ENCODE measurements around the gene TRMT10B.
A peak's percentile ranks its signal among the peaks of the same experiment; 100 is the strongest.
"Not testable (repeated sequence)": the region's sequence is repeated elsewhere in the genome, so short reads cannot be mapped to it uniquely, and the experiment has no call there.

Gene TRMT10B

DNA sequence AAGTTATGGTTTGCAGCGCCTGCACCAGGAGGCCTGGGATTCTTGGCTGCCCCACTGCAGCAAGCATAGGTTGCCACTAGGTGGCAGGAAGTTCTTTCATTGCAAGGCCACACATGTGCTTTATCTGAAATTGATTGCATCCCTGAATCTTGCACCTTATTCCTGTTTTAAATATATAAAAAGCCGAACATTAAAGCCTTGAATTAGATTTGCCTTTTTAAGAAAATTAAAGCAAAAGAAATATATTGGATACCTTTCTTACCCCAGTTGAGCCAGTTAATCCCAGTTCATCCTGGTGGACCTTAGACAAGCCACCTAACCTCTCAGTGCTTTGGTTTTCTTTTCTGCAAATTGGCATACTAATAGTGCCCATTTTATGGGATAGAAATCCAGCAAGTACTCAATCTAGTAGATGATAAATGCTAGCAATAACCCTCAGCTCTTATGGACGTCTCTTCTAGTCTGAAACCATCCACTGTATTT lies 6.3 kb upstream of the TRMT10B start:
- H3K79me2 ChIP-seq (ENCODE audit: control insufficient read depth, low read length): no peaks in the 10 kb centered on the region
- H3K27ac ChIP-seq (ENCODE audit: low read depth, low read length): no peak overlapping the region
- H3K9me2 ChIP-seq (replicated peaks; ENCODE audit: control insufficient read depth, low read length): no peaks in the 10 kb centered on the region
- no peaks in the 10 kb centered on the region for H3K4me1 ChIP-seq (ENCODE audit: control insufficient read depth, low read length)
- H3K4me3 ChIP-seq (ENCODE audit: low read length): no peak overlapping the region
- TF ChIP-seq EZH2phosphoT487 (IDR thresholded peaks at IDR 0.05; ENCODE audit: borderline replicate concordance, low read length): no peak
- TF ChIP-seq, protein P1, sequence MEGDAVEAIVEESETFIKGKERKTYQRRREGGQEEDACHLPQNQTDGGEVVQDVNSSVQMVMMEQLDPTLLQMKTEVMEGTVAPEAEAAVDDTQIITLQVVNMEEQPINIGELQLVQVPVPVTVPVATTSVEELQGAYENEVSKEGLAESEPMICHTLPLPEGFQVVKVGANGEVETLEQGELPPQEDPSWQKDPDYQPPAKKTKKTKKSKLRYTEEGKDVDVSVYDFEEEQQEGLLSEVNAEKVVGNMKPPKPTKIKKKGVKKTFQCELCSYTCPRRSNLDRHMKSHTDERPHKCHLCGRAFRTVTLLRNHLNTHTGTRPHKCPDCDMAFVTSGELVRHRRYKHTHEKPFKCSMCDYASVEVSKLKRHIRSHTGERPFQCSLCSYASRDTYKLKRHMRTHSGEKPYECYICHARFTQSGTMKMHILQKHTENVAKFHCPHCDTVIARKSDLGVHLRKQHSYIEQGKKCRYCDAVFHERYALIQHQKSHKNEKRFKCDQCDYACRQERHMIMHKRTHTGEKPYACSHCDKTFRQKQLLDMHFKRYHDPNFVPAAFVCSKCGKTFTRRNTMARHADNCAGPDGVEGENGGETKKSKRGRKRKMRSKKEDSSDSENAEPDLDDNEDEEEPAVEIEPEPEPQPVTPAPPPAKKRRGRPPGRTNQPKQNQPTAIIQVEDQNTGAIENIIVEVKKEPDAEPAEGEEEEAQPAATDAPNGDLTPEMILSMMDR (IDR thresholded peaks at IDR 0.05; ENCODE audit: low read depth, low read length, poor library complexity, severe bottlenecking): peak; percentile 97
- H3F3A ChIP-seq (ENCODE audit: control insufficient read depth, insufficient read depth): no peaks in the 10 kb centered on the region
- H3K27me3 ChIP-seq (ENCODE audit: control insufficient read depth, low read length): peaks cover 4% of the 10 kb centered on the region; the same call in 1 of the 2 replicates
- no peaks in the 10 kb centered on the region for H4K20me1 ChIP-seq (ENCODE audit: control insufficient read depth, insufficient read depth, low read depth, low read length)
- no peak overlapping the region for H3K4me2 ChIP-seq (ENCODE audit: low read length)
- H3K9me3 ChIP-seq (ENCODE audit: control insufficient read depth, insufficient read depth, low read length): no peaks in the 10 kb centered on the region
- no peaks in the 10 kb centered on the region for H3K36me3 ChIP-seq (ENCODE audit: control insufficient read depth, low read length)

DNA sequence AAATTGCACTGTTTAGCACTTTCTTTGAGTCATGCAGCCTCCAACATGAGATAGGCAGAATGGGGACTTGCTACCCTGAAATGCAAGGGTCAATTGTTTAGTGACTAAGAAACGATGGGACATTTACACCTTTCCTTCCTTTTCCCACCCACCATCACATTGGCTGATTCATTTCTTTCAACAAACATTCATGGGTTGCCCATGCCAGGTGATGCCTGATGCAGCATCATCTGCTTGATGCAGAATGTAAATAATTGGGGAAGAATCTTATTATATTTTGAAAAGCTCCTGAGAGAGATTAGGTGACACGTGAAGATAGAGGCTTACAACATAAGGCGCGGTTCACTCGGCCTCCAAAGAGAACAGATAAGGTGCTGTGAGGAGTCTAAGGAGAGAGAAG lies 4.5 kb upstream of the TRMT10B start:
- H3K9me3 ChIP-seq (ENCODE audit: control insufficient read depth, insufficient read depth, low read length): peaks cover 7% of the 10 kb centered on the region; the same call in 1 of the 2 replicates
- H3K36me3 ChIP-seq (ENCODE audit: control insufficient read depth, low read length): peaks cover 3% of the 10 kb centered on the region; the same call in 1 of the 2 replicates
- no peak overlapping the region for H3K4me3 ChIP-seq (ENCODE audit: low read length)
- peaks cover 4% of the 10 kb centered on the region; the same call in 1 of the 2 replicates for H3K27me3 ChIP-seq (ENCODE audit: control insufficient read depth, low read length)
- H3K79me2 ChIP-seq (ENCODE audit: control insufficient read depth, low read length): peaks cover 4% of the 10 kb centered on the region
- no peak overlapping the region for H3K4me2 ChIP-seq (ENCODE audit: low read length)
- H3F3A ChIP-seq (ENCODE audit: control insufficient read depth, insufficient read depth): no peaks in the 10 kb centered on the region
- H3K27ac ChIP-seq (ENCODE audit: low read depth, low read length): no peak overlapping the region
- TF ChIP-seq, protein P1 (IDR thresholded peaks at IDR 0.05; ENCODE audit: low read depth, low read length, poor library complexity, severe bottlenecking): no peak
- no peak for TF ChIP-seq EZH2phosphoT487 (IDR thresholded peaks at IDR 0.05; ENCODE audit: borderline replicate concordance, low read length)
- H3K9me2 ChIP-seq (replicated peaks; ENCODE audit: control insufficient read depth, low read length): no peaks in the 10 kb centered on the region
- no peaks in the 10 kb centered on the region for H4K20me1 ChIP-seq (ENCODE audit: control insufficient read depth, insufficient read depth, low read depth, low read length)
- peaks cover 10% of the 10 kb centered on the region for H3K4me1 ChIP-seq (ENCODE audit: control insufficient read depth, low read length)

DNA sequence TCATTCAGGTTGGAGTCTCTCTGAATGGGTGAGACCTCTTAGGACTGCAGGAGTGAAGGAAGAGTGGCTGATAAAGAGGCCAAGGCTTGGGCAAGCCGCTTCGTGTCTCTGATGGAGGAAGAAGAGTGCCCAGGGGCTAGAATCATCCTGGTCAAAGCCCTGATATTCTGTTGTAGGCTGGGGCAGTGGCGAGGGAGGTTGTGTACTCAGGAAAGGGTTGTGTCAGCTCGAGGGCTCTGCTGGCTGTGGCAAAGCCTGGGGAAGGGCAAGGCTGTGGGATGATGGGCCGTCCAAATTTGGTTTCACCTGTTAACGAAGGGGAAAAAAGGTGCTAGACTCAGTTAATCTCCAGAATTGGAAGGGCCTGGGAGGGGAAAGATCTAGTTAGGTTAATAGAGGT lies 2.4 kb upstream of the TRMT10B start:
- Histone ChIP-seq H3K9me3 (ENCODE audit: control insufficient read depth, insufficient read depth, low read length) (peaks cover 7% of the 10 kb centered on the region; the same call in 1 of the 2 replicates), H3K4me3 (ENCODE audit: low read length) (no peak overlapping the region), H3K36me3 (ENCODE audit: control insufficient read depth, low read length) (peaks cover 3% of the 10 kb centered on the region; the same call in 1 of the 2 replicates), H3K79me2 (ENCODE audit: control insufficient read depth, low read length) (peaks cover 11% of the 10 kb centered on the region), H3K4me2 (ENCODE audit: low read length) (no peak overlapping the region), H3K4me1 (ENCODE audit: control insufficient read depth, low read length) (peaks cover 17% of the 10 kb centered on the region), H3K27me3 (ENCODE audit: control insufficient read depth, low read length) (no peaks in the 10 kb centered on the region), H3F3A (ENCODE audit: control insufficient read depth, insufficient read depth) (no peaks in the 10 kb centered on the region), H3K27ac (ENCODE audit: low read depth, low read length) (no peak overlapping the region), H3K9me2 (replicated peaks; ENCODE audit: control insufficient read depth, low read length) (no peaks in the 10 kb centered on the region), H4K20me1 (ENCODE audit: control insufficient read depth, insufficient read depth, low read depth, low read length) (no peaks in the 10 kb centered on the region)
- TF ChIP-seq EZH2phosphoT487 (IDR thresholded peaks at IDR 0.05; ENCODE audit: borderline replicate concordance, low read length): no peak
- TF ChIP-seq, protein P1 (IDR thresholded peaks at IDR 0.05; ENCODE audit: low read depth, low read length, poor library complexity, severe bottlenecking): no peak

DNA sequence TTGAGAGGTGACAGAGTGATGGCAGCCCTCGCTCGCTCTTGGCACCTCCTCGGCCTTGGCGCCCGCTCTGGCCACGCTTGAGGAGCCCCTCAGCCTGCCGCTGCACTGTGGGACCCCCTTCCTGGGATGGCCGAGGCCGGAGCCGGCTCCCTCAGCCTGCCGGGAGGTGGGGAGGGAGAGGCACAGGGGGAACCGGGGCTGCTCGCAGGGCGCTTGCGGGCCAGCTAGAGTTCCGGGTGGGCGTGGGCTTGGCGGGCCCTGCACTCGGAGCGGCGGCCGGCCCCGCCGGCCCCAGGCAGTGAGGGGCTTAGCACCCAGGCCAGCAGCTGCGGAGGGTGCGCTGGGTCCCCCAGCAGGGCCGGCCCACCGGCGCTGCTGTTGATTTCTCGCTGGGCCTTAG lies 1.9 kb upstream of the TRMT10B start:
- not testable (repeated sequence) for H3K9me3 ChIP-seq (ENCODE audit: control insufficient read depth, insufficient read depth, low read length); H3F3A ChIP-seq (ENCODE audit: control insufficient read depth, insufficient read depth); H3K27me3 ChIP-seq (ENCODE audit: control insufficient read depth, low read length); H3K36me3 ChIP-seq (ENCODE audit: control insufficient read depth, low read length); H4K20me1 ChIP-seq (ENCODE audit: control insufficient read depth, insufficient read depth, low read depth, low read length); H3K9me2 ChIP-seq (replicated peaks; ENCODE audit: control insufficient read depth, low read length); H3K27ac ChIP-seq (ENCODE audit: low read depth, low read length); H3K4me2 ChIP-seq (ENCODE audit: low read length); H3K4me3 ChIP-seq (ENCODE audit: low read length)
- peaks cover 17% of the 10 kb centered on the region for H3K4me1 ChIP-seq (ENCODE audit: control insufficient read depth, low read length)
- peaks cover 11% of the 10 kb centered on the region for H3K79me2 ChIP-seq (ENCODE audit: control insufficient read depth, low read length)

DNA sequence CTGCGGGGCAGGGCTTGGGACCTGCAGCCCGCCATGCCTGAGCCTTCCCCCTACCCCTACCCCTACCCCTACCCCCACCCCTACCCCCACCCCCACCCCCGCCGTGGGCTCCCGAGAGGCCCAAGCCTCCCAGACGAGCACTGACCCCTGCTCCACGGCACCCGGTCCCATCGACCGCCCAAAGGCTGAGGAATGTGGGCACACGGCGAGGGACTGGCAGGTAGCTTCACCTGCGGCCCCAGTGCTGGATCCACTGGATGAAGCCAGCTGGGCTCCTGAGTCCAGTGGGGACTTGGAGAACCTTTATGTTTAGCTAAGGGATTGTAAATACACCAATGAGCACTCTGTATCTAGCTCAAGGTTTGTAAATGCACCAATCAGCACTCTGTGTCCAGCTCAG lies 1.5 kb upstream of the TRMT10B start:
- Histone ChIP-seq H3K4me1 (ENCODE audit: control insufficient read depth, low read length) (peaks cover 17% of the 10 kb centered on the region), H3K79me2 (ENCODE audit: control insufficient read depth, low read length) (peaks cover 11% of the 10 kb centered on the region)
- not testable (repeated sequence) for H3K4me2 ChIP-seq (ENCODE audit: low read length); H3K9me2 ChIP-seq (replicated peaks; ENCODE audit: control insufficient read depth, low read length); H3K4me3 ChIP-seq (ENCODE audit: low read length); H3K36me3 ChIP-seq (ENCODE audit: control insufficient read depth, low read length); H4K20me1 ChIP-seq (ENCODE audit: control insufficient read depth, insufficient read depth, low read depth, low read length); H3F3A ChIP-seq (ENCODE audit: control insufficient read depth, insufficient read depth); H3K27me3 ChIP-seq (ENCODE audit: control insufficient read depth, low read length); H3K9me3 ChIP-seq (ENCODE audit: control insufficient read depth, insufficient read depth, low read length); H3K27ac ChIP-seq (ENCODE audit: low read depth, low read length)
